ENCODE data around the gene NAA25. TPM values are rescaled to one million over a fixed set of nuclear protein-coding genes. Genes with fewer than 3 reads are reported as not detected.

The NAA25 gene
- total RNA-seq (10 to 100 TPM; 37.3 to 44.0 TPM), polyA plus RNA-seq (10 to 100 TPM in 1 of 3 donors, 1 to 10 TPM in 2; 8.7 to 17.3 (median 8.9) TPM), total RNA-seq (64.6 to 117 (median 76.8) reads per million in 6 experiments)

DNA sequence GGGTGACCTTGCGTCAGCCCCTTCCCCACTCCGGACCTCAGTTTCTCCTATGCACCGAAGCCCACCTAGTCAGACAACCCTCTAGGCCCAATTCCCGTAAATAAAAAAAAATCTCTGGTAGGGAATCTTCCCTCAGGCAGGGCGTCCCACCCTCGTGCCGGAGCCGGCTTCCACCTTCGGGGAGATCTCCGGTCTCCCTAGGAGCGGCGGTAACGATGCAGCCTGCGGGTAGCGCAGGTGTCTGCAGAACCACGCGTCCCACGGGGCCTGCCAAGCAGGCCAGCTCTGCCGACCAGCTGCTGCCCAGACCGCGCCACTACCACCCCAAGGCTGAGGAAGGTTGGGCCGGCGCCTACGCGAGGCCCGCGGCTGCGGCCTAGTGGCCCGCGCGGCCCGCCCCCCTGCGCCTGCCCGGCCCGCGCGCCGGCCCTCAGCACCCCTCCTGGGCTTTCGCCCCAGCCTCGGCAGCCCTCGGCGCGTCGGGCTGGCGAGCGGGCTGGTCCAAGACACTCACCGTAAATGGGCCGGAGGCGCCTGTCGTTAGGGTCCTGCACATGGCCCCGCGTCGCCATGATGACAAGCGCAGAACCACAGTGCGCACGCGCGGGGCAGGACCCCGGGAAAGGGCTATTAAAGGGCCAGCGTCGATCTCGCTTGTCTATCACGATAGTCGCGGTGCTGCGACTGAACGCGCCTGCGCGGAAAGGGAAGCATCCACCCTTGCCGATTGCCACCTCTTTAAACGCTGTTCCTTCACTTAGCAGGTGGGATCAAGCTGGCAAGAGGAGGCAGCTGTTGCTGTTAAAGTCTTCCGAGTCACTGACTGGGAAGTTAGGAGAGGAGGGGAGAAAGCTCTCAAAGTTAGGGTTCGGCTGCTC, at the start of gene NAA25:
NAA25 (minus strand) TSS at position 582 of the 878 bp plus-strand sequence; CDS start at position 572, 10 bp downstream.
- H3K36me3 Mint-ChIP-seq, result peaks cover 0 to 19% (median 0%) of the 10 kb centered on the region in 3 donors
- DNase-seq (peak; percentile 75 to 94 (median 86)), ATAC-seq (peak; percentile 87 to 89)
- no peaks in the 10 kb centered on the region for H3K9me3 Mint-ChIP-seq
- POLR2A ChIA-PET, result interaction anchor here (0.6 to 4.3 kb wide), 15 partner anchors 9 to 423 kb away, joined by 3 to 81 read pairs (median 5); partner anchors contain the start of genes MAPKAPK5 and TRAFD1
- peaks cover 29 to 49% (median 44%) of the 10 kb centered on the region in 4 donors for H3K4me1 Mint-ChIP-seq
- peak within 1 kb of the TSS; percentile 93 to 99 (median 98) for H3K27ac Mint-ChIP-seq
- H3K27me3 Mint-ChIP-seq, result no peaks in the 10 kb centered on the region
- peak within 1 kb of the TSS; percentile 93 to 98 (median 97) for H3K4me3 Mint-ChIP-seq

DNA sequence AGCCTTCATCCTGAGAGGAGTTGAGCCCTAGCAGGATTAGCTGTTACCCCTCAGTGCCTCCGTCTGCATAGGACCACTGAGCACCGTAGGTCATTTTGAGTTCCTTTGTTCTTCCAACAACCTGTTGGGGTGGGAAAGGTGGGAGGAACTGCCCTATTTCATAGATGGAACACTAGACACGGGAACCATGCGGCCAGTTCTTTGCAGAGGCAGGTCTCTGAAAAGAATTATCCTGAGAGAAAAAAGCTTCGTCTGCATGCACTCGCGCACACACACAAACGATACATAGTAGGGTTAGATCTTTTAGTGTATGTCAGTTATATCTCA, 45.3 kb upstream of the NAA25 start:
- Mint-ChIP-seq H3K36me3 (peaks cover 44 to 95% (median 80%) of the 10 kb centered on the region in 3 donors), H3K27ac (peak overlapping the region in 6 of 10 donors; percentile 8 to 75 (median 29)), H3K4me1 (peaks cover 9 to 22% (median 18%) of the 10 kb centered on the region in 4 donors), H3K9me3 (peaks cover 11 to 56% (median 32%) of the 10 kb centered on the region in 9 donors), H3K4me3 (no peak overlapping the region), H3K27me3 (no peaks in the 10 kb centered on the region)
- POLR2A ChIA-PET, result interaction anchor here (0.8 to 2.1 kb wide), 3 partner anchors 9 to 46 kb away, joined by 3 to 6 read pairs (median 4); partner anchors contain the start of genes NAA25 and TRAFD1
- no peak for DNase-seq
- no peak for ATAC-seq

- peak overlapping the region in 1 of 10 donors; percentile 29 for H3K4me3 Mint-ChIP-seq
- no peaks in the 10 kb centered on the region for H3K27me3 Mint-ChIP-seq
- peaks cover 5 to 16% (median 13%) of the 10 kb centered on the region in 4 donors for H3K4me1 Mint-ChIP-seq
- POLR2A ChIA-PET, result interaction anchor here (0.8 to 2.1 kb wide), 4 partner anchors 10 to 45 kb away, joined by 3 to 6 read pairs (median 4); partner anchors contain the start of genes NAA25 and TRAFD1
- peak overlapping the region in 8 of 10 donors; percentile 19 to 85 (median 54) for H3K27ac Mint-ChIP-seq
- DNase-seq (no peak), ATAC-seq (no peak)
- peaks cover 11 to 50% (median 32%) of the 10 kb centered on the region in 9 donors for H3K9me3 Mint-ChIP-seq
- H3K36me3 Mint-ChIP-seq, result peaks cover 43 to 95% (median 77%) of the 10 kb centered on the region in 3 donors
Observed at GRCh38 chr12:112153181-112153892, 44.8 kb upstream of the NAA25 start.

- Mint-ChIP-seq H3K27me3 (no peaks in the 10 kb centered on the region), H3K9me3 (peaks cover 7 to 37% (median 18%) of the 10 kb centered on the region in 9 donors), H3K4me1 (peaks cover 0 to 3% (median under 1%) of the 10 kb centered on the region in 4 donors), H3K4me3 (no peak overlapping the region), H3K27ac (peak overlapping the region; percentile 27 to 80 (median 74)), H3K36me3 (peaks cover 30 to 91% (median 63%) of the 10 kb centered on the region in 3 donors)
- ATAC-seq, result no peak
- DNase-seq, result no peak
- POLR2A ChIA-PET, result interaction anchor here (0.7 to 1.9 kb wide), 2 partner anchors 21 to 43 kb away, joined by 3 to 5 read pairs; partner anchors contain the start of gene NAA25
Observed at GRCh38 chr12:112151766-112152541, 43.4 kb upstream of the NAA25 start.

DNA sequence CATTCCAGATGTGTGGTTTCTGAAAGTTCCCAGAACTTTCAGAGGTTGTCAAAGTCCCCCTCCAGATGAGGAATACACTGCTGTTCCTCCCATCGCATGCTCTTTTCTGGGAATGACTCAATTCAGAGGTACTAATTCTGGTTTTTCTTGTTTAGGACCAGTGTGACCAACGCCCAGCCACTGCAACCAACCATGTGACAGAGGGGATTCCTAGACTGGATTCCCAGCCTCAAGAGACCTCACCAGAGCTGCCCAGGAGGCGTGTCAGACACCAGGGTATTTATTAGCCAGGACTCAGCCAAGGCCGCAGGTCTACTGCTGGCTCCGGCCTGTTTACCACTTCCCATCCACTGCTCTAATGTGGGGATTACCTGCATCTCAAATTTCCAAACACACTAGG, 41.0 kb upstream of the NAA25 start:
- POLR2A ChIA-PET, result interaction anchor here (3.4 kb wide), 1 partner anchor 10 kb away, joined by 8 read pairs; no protein-coding TSS in a partner anchor
- peak overlapping the region in 4 of 10 donors; percentile 35 to 61 (median 47) for H3K27ac Mint-ChIP-seq
- H3K27me3 Mint-ChIP-seq, result no peaks in the 10 kb centered on the region
- H3K4me3 Mint-ChIP-seq, result no peak overlapping the region
- ATAC-seq (no peak), DNase-seq (no peak)
- H3K4me1 Mint-ChIP-seq, result peaks cover 3 to 13% (median 7%) of the 10 kb centered on the region in 4 donors
- H3K36me3 Mint-ChIP-seq, result peaks cover 14 to 91% (median 50%) of the 10 kb centered on the region in 3 donors
- peaks cover 0 to 15% (median 6%) of the 10 kb centered on the region in 9 donors for H3K9me3 Mint-ChIP-seq

DNA sequence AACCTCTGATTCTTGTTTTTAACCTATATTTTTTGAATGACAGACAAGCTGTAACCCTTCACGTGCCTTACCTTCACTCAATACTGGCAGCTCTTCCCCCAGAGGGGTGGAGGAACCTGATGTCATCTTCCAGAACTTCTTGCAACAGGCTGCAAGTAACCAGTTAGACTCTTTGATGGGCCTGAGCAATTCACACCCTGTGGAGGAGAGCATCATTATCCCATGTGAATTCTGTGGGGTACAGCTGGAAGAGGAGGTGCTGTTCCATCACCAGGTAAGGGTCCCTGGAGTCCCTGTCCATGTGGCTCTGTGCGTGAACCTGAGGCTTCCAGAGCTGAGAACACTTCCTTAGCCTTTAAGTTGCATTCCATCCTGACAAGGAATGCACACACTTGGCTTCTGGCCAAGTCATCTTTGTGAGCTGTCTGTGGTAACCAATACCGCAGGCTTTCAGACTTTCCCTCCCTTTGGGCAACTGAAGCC, 39.5 kb upstream of the NAA25 start:
- Mint-ChIP-seq H3K27me3 (no peaks in the 10 kb centered on the region), H3K36me3 (peaks cover 6 to 92% (median 44%) of the 10 kb centered on the region in 3 donors), H3K4me1 (peaks cover 3 to 13% (median 7%) of the 10 kb centered on the region in 4 donors), H3K9me3 (peaks cover 0 to 5% (median 0%) of the 10 kb centered on the region in 9 donors), H3K4me3 (no peak overlapping the region), H3K27ac (peak overlapping the region in 2 of 10 donors; percentile 44 to 77)
- DNase-seq, result no peak
- POLR2A ChIA-PET, result interaction anchor here (1.0 to 3.4 kb wide), 2 partner anchors 11 to 22 kb away, joined by 3 to 8 read pairs; no protein-coding TSS in a partner anchor
- ATAC-seq, result no peak

DNA sequence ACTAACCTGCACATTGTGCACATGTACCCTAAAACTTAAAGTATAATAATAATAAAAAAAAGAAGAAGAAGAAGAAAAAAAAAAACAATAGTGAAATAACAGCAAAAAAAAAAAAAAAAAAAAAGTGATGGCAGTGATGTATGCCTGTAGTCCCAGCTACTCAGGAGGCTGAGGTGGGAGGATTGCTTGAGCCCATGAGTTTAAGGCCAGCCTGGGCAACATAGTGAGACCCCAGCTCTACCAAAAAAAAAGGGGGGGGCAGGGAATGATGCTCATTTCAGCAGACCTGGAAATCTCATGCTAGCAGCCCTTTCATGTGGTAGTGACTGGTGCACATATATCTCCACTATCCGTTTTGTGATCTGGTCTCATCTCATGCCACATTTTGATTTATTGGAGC, 37.5 kb upstream of the NAA25 start:
- Mint-ChIP-seq H3K36me3 (peaks cover 0 to 92% (median 27%) of the 10 kb centered on the region in 3 donors), H3K4me1 (peaks cover 3 to 13% (median 7%) of the 10 kb centered on the region in 4 donors), H3K9me3 (no peaks in the 10 kb centered on the region), H3K27me3 (no peaks in the 10 kb centered on the region), H3K27ac (peak overlapping the region in 7 of 10 donors; percentile 11 to 74 (median 58)), H3K4me3 (no peak overlapping the region)
- ATAC-seq (no peak), DNase-seq (no peak)
- POLR2A ChIA-PET, result interaction anchor here (0.7 to 0.9 kb wide), 3 partner anchors 13 to 94 kb away, joined by 3 to 5 read pairs (median 5); no protein-coding TSS in a partner anchor

- H3K36me3 Mint-ChIP-seq, result peaks cover 5 to 88% (median 23%) of the 10 kb centered on the region in 3 donors
- H3K27me3 Mint-ChIP-seq, result no peaks in the 10 kb centered on the region
- no peak overlapping the region for H3K4me3 Mint-ChIP-seq
- H3K27ac Mint-ChIP-seq, result peak overlapping the region in 3 of 10 donors; percentile 33 to 84 (median 33)
- no peak for DNase-seq
- ATAC-seq, result no peak
- no peaks in the 10 kb centered on the region for H3K9me3 Mint-ChIP-seq
- peaks cover 0 to 12% (median 3%) of the 10 kb centered on the region in 4 donors for H3K4me1 Mint-ChIP-seq
- POLR2A ChIA-PET, result no interaction called here
Observed at GRCh38 chr12:112140728-112141127, 32.1 kb upstream of the NAA25 start.

GRCh38 chr12:112134731-112135130, 26.1 kb upstream of the NAA25 start:
- H3K27me3 Mint-ChIP-seq, result no peaks in the 10 kb centered on the region
- no peak overlapping the region for H3K4me3 Mint-ChIP-seq
- no peaks in the 10 kb centered on the region for H3K9me3 Mint-ChIP-seq
- H3K4me1 Mint-ChIP-seq, result peaks cover 5 to 33% (median 29%) of the 10 kb centered on the region in 4 donors
- no peak overlapping the region for H3K27ac Mint-ChIP-seq
- DNase-seq, result no peak
- H3K36me3 Mint-ChIP-seq, result peaks cover 0 to 54% (median 5%) of the 10 kb centered on the region in 3 donors
- POLR2A ChIA-PET, result interaction anchor here (0.7 kb wide), 1 partner anchor 10 kb away, joined by 4 read pairs; no protein-coding TSS in a partner anchor
- no peak for ATAC-seq

- peak overlapping the region in 2 of 10 donors; percentile 57 to 93 for H3K27ac Mint-ChIP-seq
- POLR2A ChIA-PET, result interaction anchor here (0.7 to 1.7 kb wide), 5 partner anchors 9 to 25 kb away, joined by 3 to 9 read pairs (median 3); partner anchors contain the start of gene NAA25
Observed at GRCh38 chr12:112133418-112133817, 24.8 kb upstream of the NAA25 start.

GRCh38 chr12:112131686-112132085, 23.1 kb upstream of the NAA25 start:
- DNase-seq (no peak), ATAC-seq (no peak)
- POLR2A ChIA-PET, result no interaction called here
- Mint-ChIP-seq H3K4me3 (peak overlapping the region in 5 of 10 donors; percentile 13 to 71 (median 50)), H3K27ac (peak overlapping the region in 7 of 10 donors; percentile 24 to 93 (median 84)), H3K27me3 (no peaks in the 10 kb centered on the region), H3K36me3 (peaks cover 0 to 32% (median 3%) of the 10 kb centered on the region in 3 donors), H3K9me3 (no peaks in the 10 kb centered on the region), H3K4me1 (peaks cover 11 to 60% (median 52%) of the 10 kb centered on the region in 4 donors)

More at GRCh38 chr12:112133418-112133817, 24.8 kb upstream of the NAA25 start:
- Mint-ChIP-seq H3K36me3 (peaks cover 0 to 44% (median 5%) of the 10 kb centered on the region in 3 donors), H3K9me3 (no peaks in the 10 kb centered on the region), H3K4me3 (no peak overlapping the region), H3K4me1 (peaks cover 7 to 45% (median 40%) of the 10 kb centered on the region in 4 donors), H3K27me3 (no peaks in the 10 kb centered on the region)
- ATAC-seq, result no peak
- no peak for DNase-seq
